ENCODE data around the gene PCSK6.
"Not testable (repeated sequence)": the region's sequence is repeated elsewhere in the genome, so short reads cannot be mapped to it uniquely, and the experiment has no call there.

PCSK6 gene

DNA sequence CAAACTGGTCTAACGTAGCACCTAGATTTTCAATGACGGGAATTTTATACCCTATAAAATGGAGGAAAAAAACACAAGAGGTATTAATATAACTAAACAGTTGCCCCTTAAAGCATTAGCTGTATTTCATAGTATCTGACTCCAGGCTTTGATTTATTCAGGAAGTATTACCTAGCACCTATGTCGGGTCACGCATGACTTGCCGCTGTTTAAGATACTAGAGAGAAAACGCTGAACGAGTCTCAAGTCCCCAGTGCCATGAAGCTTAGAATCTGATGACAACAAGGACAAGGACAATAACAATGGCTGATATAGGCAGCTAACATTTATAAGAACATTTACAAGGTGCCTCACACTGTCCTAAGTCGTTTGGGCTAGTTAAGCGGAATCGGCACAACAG is 196.4 kb downstream of the PCSK6 start:
- Histone ChIP-seq H3K9ac (ENCODE audit: low read length) (no peak overlapping the region), H4K20me1 (ENCODE audit: insufficient read depth, low read length) (peaks cover 29% of the 10 kb centered on the region)

DNA sequence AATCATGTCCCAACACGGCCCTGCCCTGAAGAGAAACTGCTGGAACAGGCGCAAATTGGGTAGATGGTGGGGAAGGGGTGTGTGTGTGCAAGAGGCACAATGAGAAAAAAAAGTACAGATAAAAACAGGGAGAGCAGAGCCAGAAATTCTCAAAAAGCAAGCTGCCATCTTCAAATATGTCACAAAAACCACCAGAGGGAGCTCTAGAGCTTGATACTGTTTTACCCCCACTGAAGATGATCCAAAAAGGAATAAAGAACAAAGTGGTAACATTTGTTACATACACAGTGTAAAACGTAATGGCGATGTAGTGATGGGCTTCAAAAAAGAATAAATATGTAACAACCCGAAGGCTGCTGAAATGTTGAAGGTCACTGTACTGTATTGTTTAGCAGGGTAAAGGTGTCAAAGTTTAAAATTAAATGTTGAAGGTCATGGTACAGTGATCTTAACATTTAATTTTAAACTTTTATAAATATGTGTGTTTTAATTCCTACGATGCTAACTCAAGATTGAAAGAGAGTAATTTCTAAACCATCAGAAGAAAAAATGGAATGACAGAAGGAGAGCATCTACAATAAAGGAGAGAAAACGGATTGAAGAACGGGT is 200.5 kb downstream of the PCSK6 start:
- H3K27me3 ChIP-seq (replicated peaks; ENCODE audit: insufficient read depth, low read length) = no peaks in the 10 kb centered on the region
- H4K20me1 ChIP-seq (ENCODE audit: insufficient read depth, low read length) = peaks cover 35% of the 10 kb centered on the region
- DNase-seq = peak; percentile 67
- H3K79me2 ChIP-seq (ENCODE audit: low read length) = peaks cover 90% of the 10 kb centered on the region
- no peak overlapping the region for H3K9ac ChIP-seq (ENCODE audit: low read length)
- H3K9me3 ChIP-seq (replicated peaks; ENCODE audit: insufficient read depth, low read length) = no peaks in the 10 kb centered on the region
- peaks cover 10% of the 10 kb centered on the region for H3F3A ChIP-seq (ENCODE audit: insufficient read depth, low read length)
- no peak overlapping the region for H3K4me3 ChIP-seq (ENCODE audit: low read length)
- H3K36me3 ChIP-seq (replicated peaks; ENCODE audit: insufficient read depth, low read length) = peaks cover 40% of the 10 kb centered on the region
- H3K4me1 ChIP-seq (ENCODE audit: low read length) = peaks cover 10% of the 10 kb centered on the region
- TF ChIP-seq EZH2 (optimal IDR thresholded peaks at IDR 0.05; ENCODE audit: low read depth, low read length) = no peak
- TF ChIP-seq, protein P1, sequence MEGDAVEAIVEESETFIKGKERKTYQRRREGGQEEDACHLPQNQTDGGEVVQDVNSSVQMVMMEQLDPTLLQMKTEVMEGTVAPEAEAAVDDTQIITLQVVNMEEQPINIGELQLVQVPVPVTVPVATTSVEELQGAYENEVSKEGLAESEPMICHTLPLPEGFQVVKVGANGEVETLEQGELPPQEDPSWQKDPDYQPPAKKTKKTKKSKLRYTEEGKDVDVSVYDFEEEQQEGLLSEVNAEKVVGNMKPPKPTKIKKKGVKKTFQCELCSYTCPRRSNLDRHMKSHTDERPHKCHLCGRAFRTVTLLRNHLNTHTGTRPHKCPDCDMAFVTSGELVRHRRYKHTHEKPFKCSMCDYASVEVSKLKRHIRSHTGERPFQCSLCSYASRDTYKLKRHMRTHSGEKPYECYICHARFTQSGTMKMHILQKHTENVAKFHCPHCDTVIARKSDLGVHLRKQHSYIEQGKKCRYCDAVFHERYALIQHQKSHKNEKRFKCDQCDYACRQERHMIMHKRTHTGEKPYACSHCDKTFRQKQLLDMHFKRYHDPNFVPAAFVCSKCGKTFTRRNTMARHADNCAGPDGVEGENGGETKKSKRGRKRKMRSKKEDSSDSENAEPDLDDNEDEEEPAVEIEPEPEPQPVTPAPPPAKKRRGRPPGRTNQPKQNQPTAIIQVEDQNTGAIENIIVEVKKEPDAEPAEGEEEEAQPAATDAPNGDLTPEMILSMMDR (IDR thresholded peaks at IDR 0.05; ENCODE audit: low read length) = peak; percentile 70
- H3K27ac ChIP-seq (ENCODE audit: low read length) = no peak overlapping the region
- H3K4me2 ChIP-seq (ENCODE audit: low read depth, low read length) = no peak overlapping the region
- H2AFZ ChIP-seq (ENCODE audit: low read length) = no peak overlapping the region
- H3K9me2 ChIP-seq (replicated peaks; ENCODE audit: insufficient read depth, low read length) = no peaks in the 10 kb centered on the region

More for the DNA sequence above, 196.4 kb downstream of the PCSK6 start:
- H3K27me3 ChIP-seq (replicated peaks; ENCODE audit: insufficient read depth, low read length) = no peaks in the 10 kb centered on the region
- peaks cover 21% of the 10 kb centered on the region for H3K36me3 ChIP-seq (replicated peaks; ENCODE audit: insufficient read depth, low read length)
- peaks cover 70% of the 10 kb centered on the region for H3K79me2 ChIP-seq (ENCODE audit: low read length)
- no peak for TF ChIP-seq EZH2 (optimal IDR thresholded peaks at IDR 0.05; ENCODE audit: low read depth, low read length)
- TF ChIP-seq EZH2phosphoT487 (IDR thresholded peaks at IDR 0.05; ENCODE audit: low read length) = no peak
- TF ChIP-seq, protein P1 (IDR thresholded peaks at IDR 0.05; ENCODE audit: low read length) = no peak
- peak overlapping the region; percentile 74 for H3K4me2 ChIP-seq (ENCODE audit: low read depth, low read length)
- no peak overlapping the region for H2AFZ ChIP-seq (ENCODE audit: low read length)
- peaks cover 18% of the 10 kb centered on the region for H3F3A ChIP-seq (ENCODE audit: insufficient read depth, low read length)
- no peaks in the 10 kb centered on the region for H3K9me3 ChIP-seq (replicated peaks; ENCODE audit: insufficient read depth, low read length)
- DNase-seq = no peak
- peak overlapping the region; percentile 90 for H3K4me3 ChIP-seq (ENCODE audit: low read length)
- H3K9me2 ChIP-seq (replicated peaks; ENCODE audit: insufficient read depth, low read length) = no peaks in the 10 kb centered on the region
- no peak overlapping the region for H3K27ac ChIP-seq (ENCODE audit: low read length)
- H3K4me1 ChIP-seq (ENCODE audit: low read length) = peaks cover 16% of the 10 kb centered on the region

DNA sequence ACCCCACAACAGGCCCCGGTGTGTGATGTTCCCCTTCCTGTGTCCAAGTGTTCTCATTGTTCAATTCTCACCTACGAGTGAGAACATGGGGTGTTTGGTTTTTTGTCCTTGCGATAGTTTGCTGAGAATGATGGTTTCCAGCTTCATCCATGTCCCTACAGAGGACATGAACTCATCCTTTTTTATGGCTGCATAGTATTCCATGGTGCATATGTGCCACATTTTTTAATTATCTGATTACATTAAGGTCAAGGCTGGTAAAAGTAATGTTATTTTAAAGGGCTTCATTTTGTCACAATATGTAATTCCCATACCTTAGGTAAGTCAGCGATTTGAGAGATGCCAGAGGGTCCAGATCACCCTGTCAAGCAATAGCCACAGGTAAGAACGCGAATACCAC is 202.2 kb downstream of the PCSK6 start:
- DNase-seq; H3K4me3 ChIP-seq (ENCODE audit: low read length); H3K9ac ChIP-seq (ENCODE audit: low read length); H3K27ac ChIP-seq (ENCODE audit: low read length); H3K4me1 ChIP-seq (ENCODE audit: low read length); H3K9me2 ChIP-seq (replicated peaks; ENCODE audit: insufficient read depth, low read length); H3K4me2 ChIP-seq (ENCODE audit: low read depth, low read length); H3F3A ChIP-seq (ENCODE audit: insufficient read depth, low read length); H3K27me3 ChIP-seq (replicated peaks; ENCODE audit: insufficient read depth, low read length); H3K9me3 ChIP-seq (replicated peaks; ENCODE audit: insufficient read depth, low read length); H2AFZ ChIP-seq (ENCODE audit: low read length): not testable (repeated sequence)
- Histone ChIP-seq H3K79me2 (ENCODE audit: low read length) (peaks cover 82% of the 10 kb centered on the region), H3K36me3 (replicated peaks; ENCODE audit: insufficient read depth, low read length) (peaks cover 40% of the 10 kb centered on the region), H4K20me1 (ENCODE audit: insufficient read depth, low read length) (peaks cover 22% of the 10 kb centered on the region)

DNA sequence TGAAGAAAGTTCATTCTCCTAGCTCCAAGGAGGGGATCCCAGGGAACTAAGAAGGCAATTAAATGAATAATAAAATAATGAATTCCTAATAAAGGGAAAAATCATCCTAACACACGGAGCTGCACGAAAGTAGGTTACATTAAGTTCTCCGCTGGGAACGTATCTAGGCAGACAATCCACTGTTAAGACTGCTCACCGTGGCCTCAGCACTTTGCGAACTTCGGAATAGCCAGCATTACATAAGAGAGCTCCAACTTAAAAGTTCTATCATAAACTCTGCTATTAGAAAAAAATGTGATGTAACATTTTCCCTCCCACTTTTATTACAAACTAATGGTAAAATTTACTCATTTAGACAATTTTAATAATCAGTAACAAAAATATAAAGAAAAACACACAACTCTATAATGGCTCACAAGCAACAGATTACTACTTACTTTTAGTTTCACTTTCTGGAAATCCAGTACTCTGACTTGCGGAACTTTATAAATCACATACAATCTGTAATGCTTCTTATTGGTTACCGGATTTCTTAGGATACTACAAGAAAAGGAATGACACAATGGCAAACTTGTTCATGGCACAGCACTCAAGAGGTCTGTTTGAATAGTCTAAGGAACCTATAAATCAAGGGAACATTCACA is 202.9 kb downstream of the PCSK6 start:
- TF ChIP-seq EZH2 (optimal IDR thresholded peaks at IDR 0.05; ENCODE audit: low read depth, low read length) = no peak
- TF ChIP-seq EZH2phosphoT487 (IDR thresholded peaks at IDR 0.05; ENCODE audit: low read length) = no peak
- TF ChIP-seq, protein P1 (IDR thresholded peaks at IDR 0.05; ENCODE audit: low read length) = no peak
- H3K9ac ChIP-seq (ENCODE audit: low read length) = no peak overlapping the region
- H3K27ac ChIP-seq (ENCODE audit: low read length) = no peak overlapping the region
- peaks cover 41% of the 10 kb centered on the region for H3K36me3 ChIP-seq (replicated peaks; ENCODE audit: insufficient read depth, low read length)
- H3K9me2 ChIP-seq (replicated peaks; ENCODE audit: insufficient read depth, low read length) = no peaks in the 10 kb centered on the region
- no peaks in the 10 kb centered on the region for H3K27me3 ChIP-seq (replicated peaks; ENCODE audit: insufficient read depth, low read length)
- no peaks in the 10 kb centered on the region; the same call in 1 of the 2 replicates for H3F3A ChIP-seq (ENCODE audit: insufficient read depth, low read length)
- no peaks in the 10 kb centered on the region for H3K9me3 ChIP-seq (replicated peaks; ENCODE audit: insufficient read depth, low read length)
- H3K4me2 ChIP-seq (ENCODE audit: low read depth, low read length) = no peak overlapping the region
- no peak overlapping the region for H2AFZ ChIP-seq (ENCODE audit: low read length)
- H3K79me2 ChIP-seq (ENCODE audit: low read length) = peaks cover 75% of the 10 kb centered on the region
- DNase-seq = no peak
- H3K4me1 ChIP-seq (ENCODE audit: low read length) = no peaks in the 10 kb centered on the region
- peaks cover 15% of the 10 kb centered on the region for H4K20me1 ChIP-seq (ENCODE audit: insufficient read depth, low read length)
- no peak overlapping the region for H3K4me3 ChIP-seq (ENCODE audit: low read length)

All from MM.1S (cell line).